Measurements from ENCODE around the gene MTRR.

Gene MTRR

DNA sequence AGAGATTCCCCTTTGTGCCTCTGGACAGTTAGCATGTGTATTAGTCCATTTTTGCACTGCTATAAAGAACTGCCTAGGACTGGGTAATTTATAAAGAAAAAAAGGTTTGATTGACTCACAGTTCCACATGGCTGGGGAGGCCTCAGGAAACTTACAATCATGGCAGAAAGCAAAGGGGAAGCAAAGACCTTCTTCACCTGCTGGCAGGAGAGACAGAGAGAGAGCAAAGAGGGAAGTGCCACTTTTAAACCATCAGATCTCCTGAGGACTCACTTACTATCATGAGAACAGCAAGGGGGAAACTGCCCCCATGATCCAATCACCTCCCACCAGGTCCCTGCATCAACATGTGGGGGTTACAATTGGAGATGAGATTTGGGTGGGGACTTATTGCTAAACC is 24.0 kb upstream of the MTRR start:
- POLR2A ChIA-PET = no interaction called here
- H3K27ac ChIP-seq (ENCODE audit: extremely low read depth, low read depth, low read length) = no peak overlapping the region
- H3K9me3 ChIP-seq (ENCODE audit: control insufficient read depth, insufficient read depth, low read depth, low read length) = no peaks in the 10 kb centered on the region
- CTCF ChIA-PET = interaction anchor here (0.7 to 3.3 kb wide), 4 partner anchors 12 to 156 kb away, joined by 3 to 29 read pairs (median 3); no protein-coding TSS in a partner anchor
- TF ChIP-seq, protein P1, sequence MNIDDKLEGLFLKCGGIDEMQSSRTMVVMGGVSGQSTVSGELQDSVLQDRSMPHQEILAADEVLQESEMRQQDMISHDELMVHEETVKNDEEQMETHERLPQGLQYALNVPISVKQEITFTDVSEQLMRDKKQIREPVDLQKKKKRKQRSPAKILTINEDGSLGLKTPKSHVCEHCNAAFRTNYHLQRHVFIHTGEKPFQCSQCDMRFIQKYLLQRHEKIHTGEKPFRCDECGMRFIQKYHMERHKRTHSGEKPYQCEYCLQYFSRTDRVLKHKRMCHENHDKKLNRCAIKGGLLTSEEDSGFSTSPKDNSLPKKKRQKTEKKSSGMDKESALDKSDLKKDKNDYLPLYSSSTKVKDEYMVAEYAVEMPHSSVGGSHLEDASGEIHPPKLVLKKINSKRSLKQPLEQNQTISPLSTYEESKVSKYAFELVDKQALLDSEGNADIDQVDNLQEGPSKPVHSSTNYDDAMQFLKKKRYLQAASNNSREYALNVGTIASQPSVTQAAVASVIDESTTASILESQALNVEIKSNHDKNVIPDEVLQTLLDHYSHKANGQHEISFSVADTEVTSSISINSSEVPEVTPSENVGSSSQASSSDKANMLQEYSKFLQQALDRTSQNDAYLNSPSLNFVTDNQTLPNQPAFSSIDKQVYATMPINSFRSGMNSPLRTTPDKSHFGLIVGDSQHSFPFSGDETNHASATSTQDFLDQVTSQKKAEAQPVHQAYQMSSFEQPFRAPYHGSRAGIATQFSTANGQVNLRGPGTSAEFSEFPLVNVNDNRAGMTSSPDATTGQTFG (tag by site-specific recombination; IDR thresholded peaks at IDR 0.05; ENCODE audit: borderline replicate concordance) = no peak
- TF ChIP-seq ZFP41 (tag by site-specific recombination; IDR thresholded peaks at IDR 0.05; ENCODE audit: borderline replicate concordance) = no peak
- no peak for TF ChIP-seq ZNF239 (tag by site-specific recombination; IDR thresholded peaks at IDR 0.05)
- TF ChIP-seq ZNF501 (tag by site-specific recombination; IDR thresholded peaks at IDR 0.05) = no peak
- no peak for TF ChIP-seq EGR2 (tag by site-specific recombination; IDR thresholded peaks at IDR 0.05; ENCODE audit: low read depth)
- no peaks in the 10 kb centered on the region for H3K36me3 ChIP-seq (ENCODE audit: control insufficient read depth in 2 of 2, insufficient read depth in 1 of 2, low read length in 2 of 2)
- no peak overlapping the region for H3K4me3 ChIP-seq (ENCODE audit: low read depth, low read length)
- peaks cover 3% of the 10 kb centered on the region; the same call in 1 of the 2 replicates for H3K4me1 ChIP-seq (ENCODE audit: control insufficient read depth, insufficient read depth, low read length)

DNA sequence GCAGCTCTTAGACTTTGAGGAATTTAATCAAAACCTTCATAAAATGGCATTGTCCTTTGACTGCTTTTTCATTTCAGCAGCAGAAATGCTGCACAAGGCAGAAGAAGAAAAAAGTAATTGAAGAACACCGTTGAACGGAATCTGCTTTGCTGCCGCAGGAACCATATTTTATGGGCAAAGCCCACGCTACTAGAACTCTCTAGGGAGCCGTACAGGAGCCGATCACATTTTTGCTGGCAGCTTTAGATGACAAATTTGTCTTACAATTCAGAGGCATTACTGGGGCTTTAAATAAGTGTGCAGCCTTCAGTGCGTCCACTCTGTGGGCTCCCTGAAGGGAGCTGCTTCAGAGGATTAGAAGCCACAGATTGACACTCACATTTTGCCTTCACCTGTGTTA is 23.4 kb upstream of the MTRR start:
- no peak overlapping the region for H3K4me3 ChIP-seq (ENCODE audit: low read depth, low read length)
- POLR2A ChIA-PET = no interaction called here
- CTCF ChIA-PET = interaction anchor here (0.6 to 3.3 kb wide), 5 partner anchors 11 to 586 kb away, joined by 3 to 29 read pairs (median 3); no protein-coding TSS in a partner anchor
- H3K9me3 ChIP-seq (ENCODE audit: control insufficient read depth, insufficient read depth, low read depth, low read length) = no peaks in the 10 kb centered on the region
- peaks cover 3% of the 10 kb centered on the region; the same call in 1 of the 2 replicates for H3K4me1 ChIP-seq (ENCODE audit: control insufficient read depth, insufficient read depth, low read length)
- no peaks in the 10 kb centered on the region for H3K36me3 ChIP-seq (ENCODE audit: control insufficient read depth in 2 of 2, insufficient read depth in 1 of 2, low read length in 2 of 2)
- no peak overlapping the region for H3K27ac ChIP-seq (ENCODE audit: extremely low read depth, low read depth, low read length)
- no peak for TF ChIP-seq ZNF48 (tag by site-specific recombination; IDR thresholded peaks at IDR 0.05)
- TF ChIP-seq KLF8 (tag by site-specific recombination; IDR thresholded peaks at IDR 0.05) = no peak
- TF ChIP-seq WT1 (tag by site-specific recombination; IDR thresholded peaks at IDR 0.05) = no peak
- no peak for TF ChIP-seq MEIS1 (CRISPR knock-in tag; IDR thresholded peaks at IDR 0.05; ENCODE audit: borderline replicate concordance)
- no peak for TF ChIP-seq ZNF10 (tag by site-specific recombination; IDR thresholded peaks at IDR 0.05)
- TF ChIP-seq, protein P2, sequence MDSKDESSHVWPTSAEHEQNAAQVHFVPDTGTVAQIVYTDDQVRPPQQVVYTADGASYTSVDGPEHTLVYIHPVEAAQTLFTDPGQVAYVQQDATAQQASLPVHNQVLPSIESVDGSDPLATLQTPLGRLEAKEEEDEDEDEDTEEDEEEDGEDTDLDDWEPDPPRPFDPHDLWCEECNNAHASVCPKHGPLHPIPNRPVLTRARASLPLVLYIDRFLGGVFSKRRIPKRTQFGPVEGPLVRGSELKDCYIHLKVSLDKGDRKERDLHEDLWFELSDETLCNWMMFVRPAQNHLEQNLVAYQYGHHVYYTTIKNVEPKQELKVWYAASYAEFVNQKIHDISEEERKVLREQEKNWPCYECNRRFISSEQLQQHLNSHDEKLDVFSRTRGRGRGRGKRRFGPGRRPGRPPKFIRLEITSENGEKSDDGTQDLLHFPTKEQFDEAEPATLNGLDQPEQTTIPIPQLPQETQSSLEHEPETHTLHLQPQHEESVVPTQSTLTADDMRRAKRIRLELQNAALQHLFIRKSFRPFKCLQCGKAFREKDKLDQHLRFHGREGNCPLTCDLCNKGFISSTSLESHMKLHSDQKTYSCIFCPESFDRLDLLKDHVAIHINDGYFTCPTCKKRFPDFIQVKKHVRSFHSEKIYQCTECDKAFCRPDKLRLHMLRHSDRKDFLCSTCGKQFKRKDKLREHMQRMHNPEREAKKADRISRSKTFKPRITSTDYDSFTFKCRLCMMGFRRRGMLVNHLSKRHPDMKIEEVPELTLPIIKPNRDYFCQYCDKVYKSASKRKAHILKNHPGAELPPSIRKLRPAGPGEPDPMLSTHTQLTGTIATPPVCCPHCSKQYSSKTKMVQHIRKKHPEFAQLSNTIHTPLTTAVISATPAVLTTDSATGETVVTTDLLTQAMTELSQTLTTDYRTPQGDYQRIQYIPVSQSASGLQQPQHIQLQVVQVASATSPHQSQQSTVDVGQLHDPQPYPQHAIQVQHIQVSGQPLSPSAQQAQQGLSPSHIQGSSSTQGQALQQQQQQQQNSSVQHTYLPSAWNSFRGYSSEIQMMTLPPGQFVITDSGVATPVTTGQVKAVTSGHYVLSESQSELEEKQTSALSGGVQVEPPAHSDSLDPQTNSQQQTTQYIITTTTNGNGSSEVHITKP (tag by site-specific recombination; IDR thresholded peaks at IDR 0.05) = no peak
- TF ChIP-seq, protein P3, sequence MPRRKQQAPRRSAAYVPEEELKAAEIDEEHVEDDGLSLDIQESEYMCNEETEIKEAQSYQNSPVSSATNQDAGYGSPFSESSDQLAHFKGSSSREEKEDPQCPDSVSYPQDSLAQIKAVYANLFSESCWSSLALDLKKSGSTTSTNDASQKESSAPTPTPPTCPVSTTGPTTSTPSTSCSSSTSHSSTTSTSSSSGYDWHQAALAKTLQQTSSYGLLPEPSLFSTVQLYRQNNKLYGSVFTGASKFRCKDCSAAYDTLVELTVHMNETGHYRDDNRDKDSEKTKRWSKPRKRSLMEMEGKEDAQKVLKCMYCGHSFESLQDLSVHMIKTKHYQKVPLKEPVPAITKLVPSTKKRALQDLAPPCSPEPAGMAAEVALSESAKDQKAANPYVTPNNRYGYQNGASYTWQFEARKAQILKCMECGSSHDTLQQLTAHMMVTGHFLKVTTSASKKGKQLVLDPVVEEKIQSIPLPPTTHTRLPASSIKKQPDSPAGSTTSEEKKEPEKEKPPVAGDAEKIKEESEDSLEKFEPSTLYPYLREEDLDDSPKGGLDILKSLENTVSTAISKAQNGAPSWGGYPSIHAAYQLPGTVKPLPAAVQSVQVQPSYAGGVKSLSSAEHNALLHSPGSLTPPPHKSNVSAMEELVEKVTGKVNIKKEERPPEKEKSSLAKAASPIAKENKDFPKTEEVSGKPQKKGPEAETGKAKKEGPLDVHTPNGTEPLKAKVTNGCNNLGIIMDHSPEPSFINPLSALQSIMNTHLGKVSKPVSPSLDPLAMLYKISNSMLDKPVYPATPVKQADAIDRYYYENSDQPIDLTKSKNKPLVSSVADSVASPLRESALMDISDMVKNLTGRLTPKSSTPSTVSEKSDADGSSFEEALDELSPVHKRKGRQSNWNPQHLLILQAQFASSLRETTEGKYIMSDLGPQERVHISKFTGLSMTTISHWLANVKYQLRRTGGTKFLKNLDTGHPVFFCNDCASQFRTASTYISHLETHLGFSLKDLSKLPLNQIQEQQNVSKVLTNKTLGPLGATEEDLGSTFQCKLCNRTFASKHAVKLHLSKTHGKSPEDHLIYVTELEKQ (tag by site-specific recombination; IDR thresholded peaks at IDR 0.05; ENCODE audit: borderline replicate concordance) = no peak
- no peak for TF ChIP-seq ZNF585B (tag by site-specific recombination; IDR thresholded peaks at IDR 0.05)
- TF ChIP-seq ZNF433 (tag by site-specific recombination; IDR thresholded peaks at IDR 0.05; ENCODE audit: low read depth) = no peak
- TF ChIP-seq ZNF548 (tag by site-specific recombination; IDR thresholded peaks at IDR 0.05) = no peak
- TF ChIP-seq, protein P4, sequence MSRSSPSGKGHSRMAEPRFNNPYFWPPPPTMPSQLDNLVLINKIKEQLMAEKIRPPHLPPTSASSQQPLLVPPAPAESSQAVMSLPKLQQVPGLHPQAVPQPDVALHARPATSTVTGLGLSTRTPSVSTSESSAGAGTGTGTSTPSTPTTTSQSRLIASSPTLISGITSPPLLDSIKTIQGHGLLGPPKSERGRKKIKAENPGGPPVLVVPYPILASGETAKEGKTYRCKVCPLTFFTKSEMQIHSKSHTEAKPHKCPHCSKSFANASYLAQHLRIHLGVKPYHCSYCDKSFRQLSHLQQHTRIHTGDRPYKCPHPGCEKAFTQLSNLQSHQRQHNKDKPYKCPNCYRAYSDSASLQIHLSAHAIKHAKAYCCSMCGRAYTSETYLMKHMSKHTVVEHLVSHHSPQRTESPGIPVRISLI (tag by site-specific recombination; IDR thresholded peaks at IDR 0.05) = no peak
- TF ChIP-seq SCRT1 (tag by site-specific recombination; IDR thresholded peaks at IDR 0.05; ENCODE audit: borderline replicate concordance) = no peak
- TF ChIP-seq ZNF211 (tag by site-specific recombination; IDR thresholded peaks at IDR 0.05; ENCODE audit: low read depth) = no peak
- TF ChIP-seq ZNF2 (tag by site-specific recombination; IDR thresholded peaks at IDR 0.05) = no peak
- no peak for TF ChIP-seq SETDB1 (IDR thresholded peaks at IDR 0.05; ENCODE audit: insufficient read length, low read length)
- no peak for TF ChIP-seq ZNF658 (tag by site-specific recombination; IDR thresholded peaks at IDR 0.05)
- TF ChIP-seq, protein P5, sequence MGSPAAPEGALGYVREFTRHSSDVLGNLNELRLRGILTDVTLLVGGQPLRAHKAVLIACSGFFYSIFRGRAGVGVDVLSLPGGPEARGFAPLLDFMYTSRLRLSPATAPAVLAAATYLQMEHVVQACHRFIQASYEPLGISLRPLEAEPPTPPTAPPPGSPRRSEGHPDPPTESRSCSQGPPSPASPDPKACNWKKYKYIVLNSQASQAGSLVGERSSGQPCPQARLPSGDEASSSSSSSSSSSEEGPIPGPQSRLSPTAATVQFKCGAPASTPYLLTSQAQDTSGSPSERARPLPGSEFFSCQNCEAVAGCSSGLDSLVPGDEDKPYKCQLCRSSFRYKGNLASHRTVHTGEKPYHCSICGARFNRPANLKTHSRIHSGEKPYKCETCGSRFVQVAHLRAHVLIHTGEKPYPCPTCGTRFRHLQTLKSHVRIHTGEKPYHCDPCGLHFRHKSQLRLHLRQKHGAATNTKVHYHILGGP (tag by site-specific recombination; IDR thresholded peaks at IDR 0.05) = no peak

Measured in HEK293 (cell line).